Neural crest cell (in vitro differentiated cells): ENCODE results near the gene NFIA. TPM values are rescaled to one million over a fixed set of nuclear protein-coding genes. Genes with fewer than 3 reads are reported as not detected.

Experiments
- DNase-seq: peaks from one replicate; pipeline ENCODE4 v3.0.0; 2021; ENCODE audit warnings: low read depth, mixed read lengths, low spot score
- H3K27ac Mint-ChIP-seq: one replicate; pipeline ENCODE4 v1.8.0; 2021; ENCODE audit warnings: mild to moderate bottlenecking, mixed read lengths; ENCODE audit not compliant: unreplicated experiment
- H3K27me3 Mint-ChIP-seq: 2 replicates; pipeline ENCODE4 v1.8.0; 2021; ENCODE audit warnings: low read depth, mild to moderate bottlenecking, mixed read lengths
- H3K36me3 Mint-ChIP-seq: 2 replicates; pipeline ENCODE4 v1.8.0; 2021; ENCODE audit warnings: low read depth, mild to moderate bottlenecking, mixed read lengths
- H3K4me1 Mint-ChIP-seq: 2 replicates; pipeline ENCODE4 v1.8.0; 2021; ENCODE audit warnings: mixed read lengths
- H3K4me3 Mint-ChIP-seq: one replicate; pipeline ENCODE4 v1.8.0; 2021; ENCODE audit warnings: mild to moderate bottlenecking, mixed read lengths
- H3K9me3 Mint-ChIP-seq: 2 replicates; pipeline ENCODE4 v1.8.0; 2021; ENCODE audit warnings: mixed read lengths
- total RNA-seq: library from RNA; stranded (reverse); gene quantifications from 2 replicates; pipeline ENCODE4 v1.2.1, GENCODE V29; 2021
- TF ChIP-seq, protein P1 (sequence below): fragments of 200-600 bp; sonication (generic); conservative IDR thresholded peaks from 2 replicates; pipeline ENCODE4 v1.5.0; 2021; ENCODE audit warnings: antibody characterized with exemption, mild to moderate bottlenecking

The NFIA gene
- total RNA-seq, 1 donor from 2014 or later: 3.4 TPM

DNA sequence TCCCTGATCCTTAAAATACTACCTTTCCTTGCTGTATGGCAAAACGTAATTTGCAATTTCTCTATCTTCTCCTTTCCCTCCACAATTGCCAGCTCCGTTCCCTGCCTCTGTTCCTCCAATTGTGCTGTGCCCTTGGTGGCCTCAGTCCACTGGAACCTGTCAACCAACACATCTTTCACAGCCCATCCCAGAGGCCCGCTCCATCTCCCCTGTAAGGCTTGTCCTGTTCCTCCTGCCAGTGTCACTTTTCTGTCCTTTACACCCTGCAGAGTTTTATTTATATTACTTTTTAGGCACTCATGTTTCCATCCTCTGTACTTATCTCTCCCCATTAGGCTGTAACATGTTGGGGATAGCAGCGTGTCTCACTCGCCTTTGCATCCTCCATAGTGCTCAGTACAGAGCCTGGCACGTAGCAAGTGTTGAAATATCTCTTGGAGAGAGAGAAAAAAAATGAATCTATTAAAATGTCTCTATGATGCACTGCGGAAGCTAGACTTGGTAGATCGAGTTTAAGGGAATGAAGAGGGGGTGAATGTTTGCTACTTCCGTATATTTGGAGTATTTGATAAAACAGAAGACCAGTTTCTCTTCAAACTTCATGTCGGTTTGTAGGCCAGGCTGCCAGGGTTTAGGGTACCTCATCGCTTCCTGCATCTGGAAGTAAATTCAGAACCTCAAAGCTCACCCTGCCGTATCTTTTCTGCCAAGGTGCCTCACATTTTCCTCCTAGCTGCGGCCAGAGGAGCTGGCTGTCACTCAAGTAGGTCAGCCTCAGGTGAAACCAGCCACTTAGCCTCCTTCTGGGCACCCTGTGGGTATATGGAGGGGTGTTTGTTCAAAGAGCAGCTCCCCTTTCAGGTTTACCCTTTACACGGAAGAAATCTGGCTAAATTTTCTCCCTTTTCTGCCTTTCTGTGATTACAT, 338.8 kb downstream of the NFIA start:
- no peaks in the 10 kb centered on the region for H3K27me3 Mint-ChIP-seq
- TF ChIP-seq, protein P1, sequence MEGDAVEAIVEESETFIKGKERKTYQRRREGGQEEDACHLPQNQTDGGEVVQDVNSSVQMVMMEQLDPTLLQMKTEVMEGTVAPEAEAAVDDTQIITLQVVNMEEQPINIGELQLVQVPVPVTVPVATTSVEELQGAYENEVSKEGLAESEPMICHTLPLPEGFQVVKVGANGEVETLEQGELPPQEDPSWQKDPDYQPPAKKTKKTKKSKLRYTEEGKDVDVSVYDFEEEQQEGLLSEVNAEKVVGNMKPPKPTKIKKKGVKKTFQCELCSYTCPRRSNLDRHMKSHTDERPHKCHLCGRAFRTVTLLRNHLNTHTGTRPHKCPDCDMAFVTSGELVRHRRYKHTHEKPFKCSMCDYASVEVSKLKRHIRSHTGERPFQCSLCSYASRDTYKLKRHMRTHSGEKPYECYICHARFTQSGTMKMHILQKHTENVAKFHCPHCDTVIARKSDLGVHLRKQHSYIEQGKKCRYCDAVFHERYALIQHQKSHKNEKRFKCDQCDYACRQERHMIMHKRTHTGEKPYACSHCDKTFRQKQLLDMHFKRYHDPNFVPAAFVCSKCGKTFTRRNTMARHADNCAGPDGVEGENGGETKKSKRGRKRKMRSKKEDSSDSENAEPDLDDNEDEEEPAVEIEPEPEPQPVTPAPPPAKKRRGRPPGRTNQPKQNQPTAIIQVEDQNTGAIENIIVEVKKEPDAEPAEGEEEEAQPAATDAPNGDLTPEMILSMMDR: no peak
- H3K27ac Mint-ChIP-seq: no peak overlapping the region
- DNase-seq: no peak
- peaks cover 21% of the 10 kb centered on the region for H3K4me1 Mint-ChIP-seq
- H3K4me3 Mint-ChIP-seq: no peak overlapping the region
- H3K36me3 Mint-ChIP-seq: no peaks in the 10 kb centered on the region
- H3K9me3 Mint-ChIP-seq: no peaks in the 10 kb centered on the region

DNA sequence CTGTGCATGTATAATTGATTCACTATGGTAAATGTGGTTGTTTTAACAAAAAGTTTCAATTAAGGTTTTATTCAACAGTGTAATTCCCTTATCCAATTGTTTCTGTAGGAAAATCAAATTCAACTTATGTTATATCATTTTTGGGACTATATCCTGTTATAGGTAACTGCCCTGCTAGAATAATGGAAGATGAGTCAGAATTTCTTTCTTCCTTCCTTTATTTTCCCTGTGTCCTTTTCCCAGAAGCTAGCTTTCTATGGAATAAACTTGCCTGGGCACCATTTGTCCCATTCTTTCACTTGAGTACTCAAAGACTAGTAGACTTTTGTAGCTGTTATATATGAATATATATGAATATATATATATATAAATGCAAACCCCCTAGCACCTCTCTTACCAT, 341.3 kb downstream of the NFIA start:
- no peak overlapping the region for H3K4me3 Mint-ChIP-seq
- H3K9me3 Mint-ChIP-seq: no peaks in the 10 kb centered on the region
- H3K36me3 Mint-ChIP-seq: no peaks in the 10 kb centered on the region
- peaks cover 21% of the 10 kb centered on the region for H3K4me1 Mint-ChIP-seq
- H3K27ac Mint-ChIP-seq: no peak overlapping the region
- H3K27me3 Mint-ChIP-seq: no peaks in the 10 kb centered on the region
- TF ChIP-seq, protein P1: no peak
- DNase-seq: no peak

DNA sequence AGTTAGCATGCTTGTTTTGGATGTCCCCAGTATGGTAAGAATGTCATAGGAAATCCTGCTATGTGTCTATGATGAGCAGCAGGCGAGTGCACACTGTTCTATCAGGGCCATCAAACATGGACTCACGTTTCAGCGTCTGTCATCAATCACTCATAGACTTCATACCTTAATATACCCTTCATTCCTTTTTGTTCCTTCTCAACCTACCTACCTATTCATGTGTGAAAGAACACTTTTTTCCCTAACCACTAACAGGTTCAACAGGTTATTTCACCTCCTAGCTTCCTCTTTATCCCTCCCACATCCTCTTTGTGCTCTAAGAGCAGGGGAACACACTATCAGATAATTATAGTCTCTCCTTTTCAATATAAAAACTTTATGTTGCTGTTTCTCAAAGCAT, 342.0 kb downstream of the NFIA start:
- no peak overlapping the region for H3K27ac Mint-ChIP-seq
- no peaks in the 10 kb centered on the region for H3K27me3 Mint-ChIP-seq
- H3K4me1 Mint-ChIP-seq: peaks cover 18% of the 10 kb centered on the region
- DNase-seq: no peak
- H3K9me3 Mint-ChIP-seq: no peaks in the 10 kb centered on the region
- no peak overlapping the region for H3K4me3 Mint-ChIP-seq
- H3K36me3 Mint-ChIP-seq: no peaks in the 10 kb centered on the region
- TF ChIP-seq, protein P1: no peak

DNA sequence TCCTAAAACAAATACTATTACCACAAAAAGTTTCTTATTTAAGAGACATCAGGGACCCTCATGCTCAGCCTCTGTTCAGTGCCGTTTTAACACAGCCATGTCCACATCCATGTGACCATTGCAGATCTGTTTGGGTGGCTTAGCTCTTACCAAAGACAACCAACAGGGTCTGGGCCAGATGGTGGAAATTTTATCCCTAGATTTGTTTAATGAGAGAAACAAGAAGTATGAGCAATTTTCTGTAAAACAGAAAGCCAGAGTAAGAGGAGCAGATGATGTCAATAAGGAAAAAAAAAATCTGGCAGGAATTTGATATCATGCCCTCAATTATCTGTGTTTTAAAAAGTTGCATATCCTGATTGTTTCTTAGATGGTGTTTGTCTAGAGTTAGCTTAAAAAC, 342.7 kb downstream of the NFIA start:
- TF ChIP-seq, protein P1: no peak
- peaks cover 11% of the 10 kb centered on the region for H3K4me1 Mint-ChIP-seq
- no peak for DNase-seq
- no peaks in the 10 kb centered on the region for H3K36me3 Mint-ChIP-seq
- H3K9me3 Mint-ChIP-seq: no peaks in the 10 kb centered on the region
- no peaks in the 10 kb centered on the region for H3K27me3 Mint-ChIP-seq
- no peak overlapping the region for H3K4me3 Mint-ChIP-seq
- no peak overlapping the region for H3K27ac Mint-ChIP-seq

DNA sequence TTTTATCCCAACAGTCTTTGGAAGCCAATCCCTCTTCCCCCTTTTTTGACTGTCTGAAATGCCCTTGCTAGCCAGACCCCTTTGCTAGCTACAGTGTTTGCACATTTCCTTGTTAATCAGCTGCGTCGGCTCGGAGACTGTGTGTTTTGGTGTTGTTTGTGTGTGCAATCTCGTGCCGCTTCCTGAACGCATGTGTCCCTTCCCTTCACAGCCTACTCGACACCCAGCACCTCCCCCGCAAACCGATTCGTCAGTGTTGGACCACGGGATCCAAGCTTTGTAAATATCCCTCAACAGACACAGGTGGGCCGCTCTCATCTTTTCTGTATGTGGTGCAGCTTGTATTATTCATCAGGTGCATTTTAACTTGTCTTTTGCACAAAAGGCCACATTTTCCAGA, 343.9 kb downstream of the NFIA start:
- H3K27me3 Mint-ChIP-seq: no peaks in the 10 kb centered on the region
- H3K4me3 Mint-ChIP-seq: no peak overlapping the region
- H3K27ac Mint-ChIP-seq: no peak overlapping the region
- TF ChIP-seq, protein P1: no peak
- H3K4me1 Mint-ChIP-seq: no peaks in the 10 kb centered on the region
- no peaks in the 10 kb centered on the region for H3K36me3 Mint-ChIP-seq
- no peak for DNase-seq
- H3K9me3 Mint-ChIP-seq: no peaks in the 10 kb centered on the region
